DMS153 (cell line): ENCODE measurements around the gene TLX1.

Experiments used
- DNase-seq: peaks from one replicate; lab custom pipeline; 2025; lab: John Stamatoyannopoulos, UW

TLX1 gene

GRCh38 chr10:101112799-101113594, 18.1 kb upstream of the TLX1 start:
- DNase-seq = no peak

DNA sequence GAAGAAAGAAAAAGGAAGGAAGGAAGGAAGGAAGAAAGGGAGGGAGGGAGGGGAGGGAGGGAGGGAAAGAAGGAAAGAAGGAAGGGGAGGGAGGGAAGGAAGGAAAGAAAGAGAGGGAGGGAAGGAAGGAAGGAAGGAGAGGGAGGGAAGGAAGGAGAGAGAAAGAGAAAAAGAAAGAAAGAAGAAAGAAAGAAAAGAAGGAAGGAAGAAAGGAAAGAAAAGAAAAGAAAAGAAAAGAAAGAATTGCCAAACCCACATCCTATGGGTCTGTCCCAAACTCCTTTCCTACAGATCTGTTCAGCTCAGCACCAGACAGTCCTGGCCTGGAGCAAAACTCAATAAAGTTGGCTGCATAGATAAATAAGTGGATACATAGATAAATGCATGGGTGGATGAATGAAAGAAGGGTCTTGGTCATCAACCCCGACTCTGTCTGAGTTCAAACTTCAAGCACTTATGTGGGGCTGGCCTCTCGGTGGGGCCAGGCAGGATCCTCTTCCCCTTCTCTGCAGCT, 17.2 kb upstream of the TLX1 start:
- no peak for DNase-seq

GRCh38 chr10:101114646-101115045, 16.5 kb upstream of the TLX1 start:
- DNase-seq = no peak

DNA sequence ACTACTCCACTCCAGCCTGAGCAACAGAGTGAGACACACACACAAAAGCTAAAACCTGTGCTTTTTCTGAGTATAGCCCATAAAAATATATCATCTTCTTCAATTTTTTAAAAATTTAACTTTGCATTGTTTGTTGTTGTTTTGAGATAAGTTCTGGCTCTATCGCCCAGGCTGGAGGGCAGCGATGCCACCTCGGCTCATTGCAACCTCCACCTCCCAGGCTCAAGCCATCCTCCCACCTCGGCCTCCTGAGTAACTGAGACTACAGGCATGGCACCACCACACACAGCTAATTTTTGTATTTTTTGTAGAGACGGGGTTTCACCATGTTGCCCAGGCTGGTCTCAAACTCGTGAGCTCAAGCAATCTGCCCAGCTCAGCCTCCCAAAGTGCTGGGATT, 14.3 kb upstream of the TLX1 start:
- DNase-seq = no peak

- DNase-seq = no peak
Measured at GRCh38 chr10:101118031-101118430, 13.1 kb upstream of the TLX1 start.

DNA sequence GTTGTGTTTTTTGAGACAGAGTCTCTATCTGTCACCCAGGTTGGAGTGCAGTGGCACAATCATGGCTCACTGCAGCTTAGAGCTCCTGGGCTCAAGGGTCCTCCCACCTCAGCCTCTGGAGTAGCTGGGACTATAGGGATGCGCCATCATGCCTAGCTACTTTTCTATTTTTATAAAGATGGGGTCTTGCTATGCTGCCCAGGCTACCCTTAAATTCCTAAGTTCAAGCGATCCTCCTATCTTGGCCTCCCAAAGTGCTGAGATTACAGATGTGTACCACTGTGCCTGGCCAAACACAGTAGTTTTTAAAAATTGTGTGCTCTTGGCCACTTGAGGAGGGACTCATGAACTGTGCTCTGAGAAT, 10.6 kb upstream of the TLX1 start:
- DNase-seq = no peak

- no peak for DNase-seq
Measured at GRCh38 chr10:101120884-101121653, 10.0 kb upstream of the TLX1 start.

DNA sequence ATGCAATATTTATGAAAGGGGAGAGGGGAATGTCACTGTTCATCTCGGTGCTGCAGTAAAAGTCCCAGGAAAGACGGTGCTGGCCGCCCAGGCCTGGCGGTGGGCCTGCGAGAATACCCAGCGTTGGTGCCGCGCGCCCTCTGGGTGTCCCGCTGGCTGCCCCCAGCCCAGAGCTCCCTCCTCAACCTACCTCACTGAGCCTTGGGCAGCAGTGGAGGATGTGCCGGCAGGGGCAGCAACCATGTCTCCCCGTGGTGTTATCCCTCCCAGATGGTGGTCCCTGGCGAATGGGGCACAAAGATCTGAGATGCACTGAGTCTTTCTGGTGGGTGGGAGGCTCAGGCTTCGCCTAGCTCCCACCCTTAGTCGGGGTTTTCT, 9.5 kb upstream of the TLX1 start:
- no peak for DNase-seq

DNA sequence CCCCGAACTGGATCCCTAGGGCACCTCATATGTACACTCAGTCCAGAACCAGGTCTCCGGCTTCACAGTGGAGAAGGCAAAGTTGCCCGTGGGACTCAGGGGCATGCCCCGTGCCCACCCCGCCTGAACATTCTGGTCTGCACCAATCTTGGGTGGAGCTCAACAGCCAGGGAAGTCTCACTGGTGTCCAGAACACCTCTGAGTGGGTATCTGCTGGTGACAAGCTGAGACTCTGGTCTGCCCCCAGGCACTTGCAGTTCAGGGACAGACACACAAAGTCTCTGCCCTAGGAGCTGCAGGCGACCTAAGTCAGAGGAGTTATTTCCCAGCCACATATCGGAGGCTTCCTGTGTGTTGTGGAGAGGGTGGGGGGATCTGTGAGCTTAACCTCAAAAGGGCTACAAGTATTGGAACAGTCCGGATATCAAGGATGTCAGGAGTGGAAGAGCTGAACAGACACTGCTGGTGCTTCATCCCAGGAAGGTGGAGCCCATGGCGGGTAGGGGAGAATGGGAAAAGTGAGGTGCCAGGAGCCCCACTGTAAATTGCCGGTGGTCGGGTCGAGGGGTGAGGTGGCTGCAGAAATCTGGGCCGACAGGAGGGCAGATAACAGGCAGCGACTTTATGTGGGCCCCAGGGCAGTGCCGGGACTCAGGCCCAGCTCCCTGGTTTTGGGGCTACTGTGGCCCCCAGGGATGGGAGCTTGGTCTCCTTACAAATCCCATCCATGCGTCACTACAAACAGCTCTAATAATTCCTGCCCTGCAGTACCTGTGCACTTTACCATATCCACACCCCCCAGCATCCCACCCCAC, 8.6 kb upstream of the TLX1 start:
- DNase-seq = no peak

DNA sequence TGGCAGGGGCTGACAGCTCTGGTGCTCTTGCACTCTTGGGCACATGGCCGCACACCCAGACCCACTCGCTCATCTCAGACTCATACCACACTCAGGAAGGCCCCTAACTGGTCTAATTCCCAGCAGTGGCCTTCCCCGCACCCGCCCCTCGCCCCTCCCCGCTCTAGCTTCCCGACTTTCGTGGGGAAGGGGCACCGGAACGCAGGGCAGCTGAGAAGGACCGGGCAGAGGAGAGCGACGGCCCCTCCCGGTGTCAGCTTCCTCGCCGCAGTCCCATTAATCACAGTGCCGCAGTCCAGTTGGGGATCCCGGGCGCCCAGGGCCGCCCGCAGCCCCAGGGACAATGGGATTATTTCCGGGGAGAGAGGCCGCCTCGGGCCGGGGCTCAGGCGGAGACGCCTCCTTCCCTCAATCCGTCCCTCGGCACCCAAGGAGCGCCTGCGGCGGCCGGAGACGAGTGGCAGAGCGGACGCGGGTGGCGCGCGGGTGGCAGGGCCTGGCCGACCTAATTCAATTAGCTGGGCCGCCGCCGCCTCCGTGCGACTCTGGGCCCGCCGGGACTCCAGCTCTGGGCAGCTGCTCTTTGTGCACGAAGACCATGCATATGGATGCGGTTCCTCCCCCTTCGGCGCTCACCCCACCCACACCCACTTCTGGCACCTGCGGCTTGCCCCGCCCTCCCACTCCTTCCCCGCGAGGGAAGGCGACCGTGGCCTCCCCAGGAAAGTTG, 7.8 kb upstream of the TLX1 start:
- DNase-seq = no peak

- DNase-seq = no peak
Measured at GRCh38 chr10:101123815-101124617, 7.1 kb upstream of the TLX1 start.

DNA sequence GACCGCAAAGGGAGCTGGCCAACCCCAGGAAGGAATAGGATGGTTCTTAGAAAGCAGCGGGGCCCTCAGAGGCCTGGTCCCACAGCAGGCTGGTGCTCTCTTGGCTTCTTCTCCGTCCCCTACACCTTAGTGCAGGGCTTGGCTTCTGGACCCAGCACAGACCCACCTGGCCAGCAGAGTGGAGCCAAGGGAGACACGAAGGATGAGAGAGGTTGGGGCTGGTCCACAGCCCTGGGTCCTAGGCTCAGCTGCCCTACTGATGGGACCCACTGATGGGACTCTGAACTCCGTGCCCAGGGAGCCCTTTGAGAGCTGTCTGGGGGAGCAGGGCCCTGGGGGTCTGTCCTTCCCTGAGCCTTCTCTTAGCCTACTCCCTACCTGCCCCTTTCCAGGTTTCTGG, 6.2 kb upstream of the TLX1 start:
- DNase-seq = no peak

DNA sequence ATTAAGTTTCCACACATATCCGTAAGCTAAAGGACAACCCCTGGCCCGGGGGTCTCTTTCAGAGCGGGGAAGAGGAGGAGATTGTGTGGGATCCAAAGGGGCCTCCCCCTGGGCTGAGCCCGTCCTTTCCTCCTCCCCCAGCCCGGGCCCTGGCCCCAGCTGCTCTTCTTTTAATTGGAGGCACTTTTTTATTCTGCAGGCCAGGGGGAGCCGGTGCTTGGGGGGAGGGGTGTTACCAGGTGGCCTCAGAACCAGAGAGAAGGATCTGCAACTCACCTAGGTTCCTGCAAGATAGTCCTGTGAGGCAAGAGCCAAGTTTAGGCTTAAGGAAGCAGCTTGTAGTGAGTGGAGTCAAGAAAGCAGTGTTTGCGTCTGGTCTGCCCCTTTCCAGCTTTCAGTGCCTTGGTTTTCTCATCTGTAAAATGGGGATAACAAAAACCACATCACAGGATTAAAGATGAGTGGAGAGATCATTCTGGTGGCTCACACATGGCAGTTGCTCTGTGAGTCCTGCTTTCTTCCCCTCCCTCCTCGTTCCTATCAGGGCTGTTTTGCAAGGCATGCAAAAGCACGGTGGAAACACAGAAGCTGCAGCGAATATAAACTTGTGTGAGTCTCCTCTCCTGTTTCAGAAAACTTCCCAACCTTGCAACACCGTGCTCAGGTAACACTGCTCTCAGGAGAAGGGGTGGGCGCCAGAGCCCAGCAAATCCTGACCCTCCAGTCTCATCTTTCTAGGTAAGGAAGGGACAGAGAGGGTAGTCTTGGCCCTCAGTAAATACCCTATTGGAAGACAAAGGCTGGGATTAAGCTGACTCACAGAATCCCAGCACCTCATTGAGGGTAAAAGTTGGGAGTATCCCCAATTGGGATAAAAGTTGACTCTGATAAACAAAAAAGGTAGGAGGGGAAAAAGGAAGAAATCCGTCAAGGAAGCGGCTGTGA, 4.1 kb upstream of the TLX1 start:
- DNase-seq = no peak

DNA sequence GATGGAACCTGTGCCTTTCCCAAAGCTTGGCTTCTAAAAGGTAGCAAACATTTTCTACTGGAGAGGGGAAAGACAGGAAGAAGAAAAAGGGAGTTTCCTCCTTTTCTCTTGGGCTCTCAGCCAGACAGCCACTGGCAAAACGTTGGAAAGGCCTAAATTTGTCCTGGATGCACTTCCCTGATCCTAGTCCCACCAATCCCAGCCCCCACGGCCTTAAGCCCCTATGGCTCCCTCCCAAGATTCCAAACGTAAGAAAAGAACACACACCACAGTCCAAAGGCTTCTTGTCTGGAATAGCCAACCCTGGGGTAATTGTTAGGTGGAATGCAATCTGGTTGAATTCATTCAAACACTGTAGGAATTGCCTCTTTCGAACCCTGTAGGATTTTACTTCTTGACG, 959 bp upstream of the TLX1 start:
- DNase-seq = no peak

- no peak for DNase-seq
Measured at GRCh38 chr10:101131962-101132635, 999 bp downstream of the TLX1 start.

GRCh38 chr10:101132636-101133473, 1.8 kb downstream of the TLX1 start:
- no peak for DNase-seq

- no peak for DNase-seq
Measured at GRCh38 chr10:101133489-101134298, 2.6 kb downstream of the TLX1 start.
